DMS153 treated with DMSO at 0.1 percent for 48 hours (cell line): ENCODE data around the gene VKORC1.

ENCODE experiments used
- DNase-seq: peaks from one replicate; lab custom pipeline; 2025; ENCODE audit not compliant: unreplicated experiment; lab: John Stamatoyannopoulos, UW

The VKORC1 gene

DNA sequence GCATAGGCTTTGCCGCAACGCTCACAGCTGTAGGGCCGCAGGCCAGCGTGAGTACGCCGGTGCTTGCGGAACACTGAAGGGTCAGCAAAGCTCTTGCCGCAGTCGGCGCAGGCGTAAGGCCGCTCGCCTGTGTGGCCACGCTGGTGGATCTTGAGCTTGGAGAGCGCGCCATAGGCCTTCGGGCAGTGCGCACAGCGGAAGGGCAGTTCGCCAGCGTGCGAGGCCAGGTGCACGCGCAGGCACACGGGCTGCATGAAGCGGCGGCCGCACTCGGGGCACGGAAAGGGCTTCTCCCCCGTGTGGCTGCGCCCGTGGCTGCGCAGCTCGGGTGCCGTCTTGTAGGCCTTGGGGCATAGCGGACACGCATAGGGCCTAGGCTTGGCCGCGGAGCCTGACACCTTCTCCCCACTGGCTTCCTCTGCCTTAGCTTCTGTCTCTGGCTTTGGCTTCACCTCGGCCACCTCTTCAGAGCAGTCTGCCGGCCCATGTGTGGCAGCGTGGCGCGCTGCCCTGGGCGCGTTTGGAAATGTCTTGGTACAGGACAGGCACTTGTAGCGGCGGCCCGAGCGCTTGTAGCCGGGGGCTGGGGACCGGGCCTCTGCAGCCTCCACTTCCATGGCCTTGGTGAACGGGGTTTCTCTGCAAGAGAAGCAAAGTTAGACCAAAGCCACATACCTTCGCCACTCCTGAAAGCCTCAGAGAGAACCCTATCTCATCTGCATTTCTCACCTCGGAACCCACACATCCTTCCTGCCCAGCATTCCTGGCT is 30.6 kb downstream of the VKORC1 start:
- DNase-seq, result no peak

- no peak for DNase-seq
Observed at GRCh38 chr16:31063495-31063842, 31.1 kb downstream of the VKORC1 start.

GRCh38 chr16:31061813-31062440 is 32.7 kb downstream of the VKORC1 start:
- DNase-seq, result no peak

DNA sequence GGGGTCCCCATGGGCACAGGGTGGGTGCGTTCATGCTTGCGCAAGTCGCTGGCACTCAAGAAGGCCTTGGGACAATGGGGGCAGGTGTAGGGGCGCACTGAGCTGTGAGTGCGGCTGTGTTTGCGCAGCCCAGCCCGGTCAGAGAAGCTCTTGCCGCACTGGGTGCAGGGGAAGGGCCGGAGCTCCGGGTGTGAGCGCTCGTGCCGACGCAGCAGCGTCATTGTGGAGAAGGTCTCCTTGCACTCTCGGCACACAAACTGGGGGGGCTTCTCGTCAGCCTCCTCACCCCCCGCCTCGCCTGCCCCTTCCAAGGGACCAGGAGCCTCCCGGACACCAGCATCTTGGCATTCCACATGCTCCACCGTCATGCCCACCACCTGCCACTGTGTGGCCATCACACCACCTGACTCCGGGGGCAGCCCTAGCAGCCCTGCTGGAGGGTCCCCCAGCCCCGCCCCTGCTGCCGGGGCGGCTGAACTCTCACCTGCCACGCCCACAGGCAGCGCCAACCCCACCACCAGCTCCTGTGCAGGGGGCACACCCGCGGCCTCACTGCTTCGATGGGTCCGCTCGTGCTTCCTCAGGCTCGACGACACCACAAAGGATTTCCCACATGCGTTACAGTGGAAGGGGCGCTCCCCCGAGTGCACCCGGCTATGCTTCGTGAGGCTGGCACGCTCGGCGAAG is 33.3 kb downstream of the VKORC1 start:
- DNase-seq, result no peak

DNA sequence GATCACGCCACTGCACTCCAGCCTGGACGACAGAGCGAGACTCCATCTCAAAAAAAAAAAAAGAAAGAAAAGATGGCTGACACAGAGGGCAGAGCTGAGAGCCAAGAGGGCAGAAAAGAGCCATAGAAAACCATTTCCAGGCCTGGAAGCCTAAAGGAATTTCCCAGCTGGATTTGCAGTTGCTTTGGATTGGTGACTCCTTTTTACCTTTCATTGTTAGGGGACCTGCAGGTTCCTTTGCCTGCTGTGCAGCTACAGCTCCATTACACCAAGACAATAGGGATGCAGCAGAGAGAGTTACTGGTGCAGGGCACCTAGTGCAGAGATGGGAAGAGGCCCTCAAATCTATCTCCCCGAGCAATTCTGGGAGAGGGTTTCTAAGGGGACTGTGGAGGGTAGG is 39.0 kb downstream of the VKORC1 start:
- no peak for DNase-seq

DNA sequence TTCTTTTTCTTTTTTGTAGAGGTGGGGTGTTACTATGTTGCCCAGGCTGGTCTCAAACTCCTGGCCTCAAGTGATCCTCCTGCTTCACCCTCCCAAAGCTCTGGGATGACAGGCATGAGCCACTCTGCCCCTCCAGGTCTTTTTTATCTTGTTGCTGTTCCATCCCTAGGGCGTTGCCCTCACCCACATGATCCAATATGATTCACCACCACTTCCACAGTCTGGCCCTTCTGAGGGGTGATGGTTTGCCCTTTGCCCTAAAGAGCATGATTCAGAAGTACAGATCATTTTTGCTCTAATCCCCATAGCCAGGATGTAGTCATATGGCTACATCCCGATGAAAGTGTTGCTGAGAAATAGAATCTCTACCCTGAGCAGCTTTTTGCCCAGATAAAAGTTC is 42.5 kb downstream of the VKORC1 start:
- no peak for DNase-seq

GRCh38 chr16:31050280-31051030 is 44.1 kb downstream of the VKORC1 start:
- no peak for DNase-seq

GRCh38 chr16:31043898-31044481 is 50.6 kb downstream of the VKORC1 start:
- DNase-seq, result no peak

- no peak for DNase-seq
Observed at GRCh38 chr16:31043352-31043751, 51.2 kb downstream of the VKORC1 start.

DNA sequence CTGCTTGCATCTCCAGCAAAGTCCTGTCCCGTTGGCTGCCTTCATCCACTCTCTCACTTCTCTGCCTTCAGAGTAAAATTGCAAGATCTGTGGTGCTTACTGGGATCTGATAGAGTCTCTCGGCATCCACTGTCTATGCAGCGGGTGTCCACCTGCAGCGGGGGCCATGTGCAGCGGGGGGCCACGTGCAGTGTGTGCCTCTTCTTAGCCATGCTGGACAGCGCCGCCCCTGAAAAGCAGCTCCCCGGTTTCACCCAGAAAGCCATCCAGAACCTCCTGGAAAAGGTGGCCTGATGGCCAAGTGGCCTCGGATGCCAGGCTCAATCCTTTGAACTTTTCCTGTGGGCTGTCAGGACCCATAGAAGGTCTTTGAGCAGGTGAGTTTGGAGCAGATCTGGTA is 51.7 kb downstream of the VKORC1 start:
- no peak for DNase-seq
